Activated gamma-delta T cell treated with anti-CD3 and anti-CD28 coated beads, Interleukin-2, amount 50 U/mL, for 16 hours (primary cell): ENCODE measurements around the gene SLC24A3.

ENCODE experiments used
- DNase-seq: peaks from one replicate; pipeline ENCODE4 v3.0.0-alpha.2; 2020; ENCODE audit warnings: low read depth

Gene SLC24A3

DNA sequence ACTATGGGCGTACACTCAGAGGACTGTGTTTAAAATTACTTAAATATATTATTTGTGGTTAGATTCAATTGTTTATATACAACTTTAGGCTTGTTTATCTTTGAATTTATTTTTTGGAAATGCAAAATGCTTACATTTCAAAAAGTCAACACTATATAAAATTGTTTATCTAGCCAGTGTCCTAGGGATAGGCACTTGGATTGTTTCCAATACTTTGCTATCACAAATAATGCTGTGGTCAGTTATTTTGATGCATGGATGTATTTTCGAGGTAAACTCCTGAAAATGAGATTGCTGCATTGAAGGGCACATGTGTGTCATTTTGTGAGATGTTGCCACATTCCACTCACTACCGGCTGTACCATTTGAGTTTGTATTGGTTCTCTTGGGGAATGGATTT, 213.9 kb downstream of the SLC24A3 start:
- no peak for DNase-seq

DNA sequence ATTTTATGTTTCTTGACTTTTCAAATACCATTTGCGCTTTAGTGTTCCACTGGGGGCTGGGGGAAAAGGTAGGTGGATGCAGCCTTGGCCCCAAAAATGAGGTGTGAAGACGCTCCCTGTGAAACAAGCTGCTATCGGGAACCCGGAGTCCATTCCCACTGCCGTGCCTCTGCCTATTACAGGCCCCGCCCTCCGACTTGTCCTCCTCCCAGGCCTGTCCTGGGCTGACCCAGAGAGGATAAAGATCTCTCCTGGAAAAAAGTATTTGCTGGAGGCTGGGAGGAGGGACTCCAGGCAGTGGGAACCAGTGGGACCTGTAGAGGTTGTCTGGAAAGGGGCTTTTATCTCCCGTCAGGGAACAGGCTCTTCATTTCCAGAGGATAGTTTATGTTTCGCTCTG, 215.0 kb downstream of the SLC24A3 start:
- DNase-seq: no peak

DNA sequence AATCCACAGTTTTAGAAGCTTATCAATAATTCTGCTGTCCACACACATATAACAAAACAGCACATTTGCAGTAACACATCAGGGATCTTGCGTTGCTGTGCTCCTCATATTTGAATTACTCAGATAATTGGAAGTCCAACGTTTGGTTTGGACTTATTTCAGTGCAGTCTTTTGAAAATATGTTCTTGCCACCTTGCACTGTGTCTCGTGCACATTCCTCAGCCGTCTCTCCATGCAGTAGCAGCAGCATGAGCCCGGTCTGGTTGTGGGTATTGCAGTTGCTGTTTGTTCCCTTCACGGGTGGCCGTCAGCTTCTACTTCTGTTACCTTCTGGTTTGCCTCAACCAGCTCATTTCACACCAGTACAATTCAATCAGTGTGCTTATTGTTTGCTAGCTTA, 215.5 kb downstream of the SLC24A3 start:
- no peak for DNase-seq

DNA sequence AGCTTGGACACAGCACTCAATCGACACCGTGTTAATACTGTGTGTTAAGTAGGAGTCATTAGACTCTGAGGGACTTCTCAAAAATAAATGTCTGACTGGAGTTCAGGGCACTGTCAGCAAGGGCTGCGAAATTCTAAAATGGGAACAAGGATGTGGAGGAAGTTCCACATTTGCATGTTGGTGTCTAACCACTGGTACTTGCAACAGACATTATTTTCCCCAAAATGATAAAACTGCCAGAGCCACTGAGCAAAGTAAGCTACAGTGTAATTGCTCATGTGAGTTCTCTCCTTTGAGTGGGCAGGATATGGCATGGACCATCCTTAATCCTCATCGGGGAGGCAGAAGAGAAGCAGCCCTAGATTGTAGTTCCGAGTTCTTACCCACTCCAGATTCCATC, 215.9 kb downstream of the SLC24A3 start:
- no peak for DNase-seq

DNA sequence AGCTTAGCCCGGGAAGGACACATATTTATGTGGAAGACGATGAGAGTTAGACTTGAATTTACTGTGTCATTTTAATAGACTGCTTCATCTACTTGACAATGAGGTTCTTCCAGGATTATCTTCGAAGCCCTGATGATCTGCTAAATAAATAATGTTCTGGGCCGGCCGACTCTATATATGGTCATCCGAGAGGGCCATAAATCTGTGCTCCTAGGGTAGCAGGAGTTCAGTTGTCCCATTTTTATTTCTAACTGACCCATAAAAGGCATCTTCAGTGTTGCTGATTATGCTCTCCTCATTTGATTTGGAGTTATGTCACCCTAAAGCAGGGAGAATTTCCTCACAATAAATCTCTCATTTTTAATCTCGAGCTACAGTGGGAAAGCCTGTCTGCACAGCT, 217.1 kb downstream of the SLC24A3 start:
- no peak for DNase-seq

DNA sequence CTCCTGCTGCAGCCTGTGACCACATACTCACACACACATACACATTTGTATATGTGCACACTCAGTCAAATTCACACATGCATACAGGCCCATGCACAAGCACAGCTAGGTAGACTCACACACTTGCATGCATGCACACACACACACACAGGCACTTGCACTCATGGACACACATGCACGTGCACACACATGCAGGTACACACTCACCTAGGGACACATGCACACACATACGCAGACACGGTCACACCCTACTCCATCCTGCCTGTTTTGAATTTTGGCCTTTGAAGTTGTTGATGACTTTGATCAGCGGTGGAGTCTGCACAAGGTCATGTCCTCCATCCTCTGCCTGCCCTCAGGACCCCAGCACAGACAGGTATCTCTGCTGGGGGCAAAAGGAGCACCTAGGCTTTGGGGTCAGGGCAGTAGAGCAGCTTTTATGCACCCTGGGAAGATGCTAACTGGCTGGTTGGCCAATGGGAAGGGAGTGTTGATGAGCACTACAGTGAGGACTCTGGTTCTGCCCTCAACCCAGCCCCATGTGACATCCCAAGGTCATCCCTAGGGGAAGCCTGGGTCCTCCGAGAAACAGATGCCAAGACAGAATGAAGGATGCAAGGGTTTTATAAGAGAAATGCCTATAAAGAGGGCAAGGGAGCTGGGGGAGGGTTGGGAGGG, 218.3 kb downstream of the SLC24A3 start:
- DNase-seq: no peak

DNA sequence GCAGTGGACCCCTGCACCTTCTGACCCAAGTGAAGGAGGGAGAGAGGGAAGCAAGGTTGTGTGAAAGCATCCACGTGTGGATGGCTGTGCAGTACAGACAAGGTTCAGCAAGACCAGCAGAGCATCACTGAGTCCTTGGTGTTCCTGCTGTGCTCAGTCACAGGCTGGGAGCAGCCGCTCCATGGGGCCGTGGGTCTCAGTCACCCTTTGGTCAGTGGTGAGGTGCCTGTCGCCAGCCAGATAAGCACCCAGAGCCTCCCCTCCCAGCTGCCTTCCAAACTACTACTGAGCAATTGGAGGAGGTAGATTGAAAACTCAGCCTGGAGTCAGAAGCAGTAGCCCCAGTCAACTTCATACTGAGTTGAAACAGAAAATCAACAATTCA, 218.9 kb downstream of the SLC24A3 start:
- DNase-seq: no peak

DNA sequence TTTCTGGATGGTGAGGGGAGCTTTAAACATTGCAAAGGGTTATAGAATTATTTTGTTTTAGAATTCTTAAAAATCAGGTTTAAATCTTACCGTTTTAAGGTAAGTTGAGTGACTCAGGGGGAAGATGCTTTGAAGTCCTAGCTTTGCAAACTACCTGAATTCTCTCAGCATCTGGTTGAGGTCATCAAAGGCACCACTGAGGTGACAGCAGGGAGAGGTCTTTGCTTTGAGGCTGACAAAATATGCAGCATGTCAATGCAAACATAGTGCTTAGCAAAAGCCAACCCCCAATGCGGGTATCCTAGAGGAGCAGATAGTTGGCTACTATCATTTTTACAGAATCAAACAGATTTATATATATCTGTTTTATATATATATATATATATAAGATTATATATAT, 219.5 kb downstream of the SLC24A3 start:
- no peak for DNase-seq

DNA sequence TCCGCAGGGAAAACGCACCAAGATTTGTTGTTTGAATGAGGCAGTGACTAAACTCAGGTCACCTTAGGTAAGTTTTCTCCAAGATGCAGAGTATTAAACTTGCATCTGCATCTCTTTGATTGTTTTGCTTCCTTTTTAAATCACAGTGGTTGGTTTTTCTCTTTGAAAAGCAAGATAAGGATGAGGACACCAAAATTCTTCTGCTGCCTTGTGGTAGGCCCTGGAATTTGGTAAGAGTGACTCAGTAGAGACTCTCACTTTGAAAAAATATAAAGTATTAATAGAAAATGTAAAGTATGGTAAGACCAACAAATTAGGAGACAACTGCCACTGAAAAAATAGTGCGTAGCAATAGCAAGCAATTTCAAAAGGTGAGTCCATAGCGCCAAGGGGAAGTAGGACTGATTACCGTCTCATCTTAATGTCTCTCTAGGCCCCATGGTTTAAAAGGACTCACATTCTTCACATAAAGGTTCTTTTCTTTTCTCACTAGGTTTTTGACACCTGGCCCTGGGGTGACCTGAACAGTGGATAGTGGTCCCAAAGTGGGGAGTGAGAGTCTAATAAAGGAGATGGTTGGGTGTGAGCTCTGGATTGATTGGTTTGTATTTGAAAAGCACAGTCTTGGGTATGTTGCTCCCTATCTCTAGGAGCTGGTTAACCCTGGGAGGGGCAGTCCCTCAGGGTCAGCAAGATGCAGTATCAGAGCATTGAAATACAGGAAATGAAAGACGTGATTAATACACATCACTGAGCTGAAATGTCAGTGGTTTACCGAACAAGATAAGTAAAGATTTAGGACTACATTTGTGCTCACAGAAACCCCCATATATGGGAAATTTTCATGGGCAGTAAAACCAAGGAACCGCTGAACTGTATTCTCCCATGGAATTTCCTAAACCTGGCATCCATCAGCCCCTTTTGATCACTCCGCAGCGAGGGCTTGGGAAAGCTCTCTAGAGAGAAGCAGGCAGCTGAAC, 221.2 kb downstream of the SLC24A3 start:
- DNase-seq: no peak

DNA sequence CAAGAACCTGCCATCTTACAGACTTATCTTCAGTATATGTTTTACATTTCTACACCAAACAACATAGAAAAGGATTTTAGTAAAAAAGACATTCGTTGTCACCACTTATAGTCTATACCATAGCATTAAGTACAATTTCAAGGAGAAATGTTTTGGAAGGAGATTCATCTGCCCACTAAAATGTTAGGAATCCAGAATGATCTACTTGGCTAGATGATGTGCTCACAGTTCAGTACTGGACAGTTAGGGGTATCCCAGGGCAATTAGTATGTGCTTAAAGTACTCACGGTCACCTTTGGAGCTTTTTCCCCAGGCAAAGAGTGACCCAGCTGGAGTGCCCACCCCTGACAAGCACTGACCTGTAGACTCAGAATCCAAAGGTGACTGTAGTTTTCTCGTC, 222.9 kb downstream of the SLC24A3 start:
- DNase-seq: no peak

DNA sequence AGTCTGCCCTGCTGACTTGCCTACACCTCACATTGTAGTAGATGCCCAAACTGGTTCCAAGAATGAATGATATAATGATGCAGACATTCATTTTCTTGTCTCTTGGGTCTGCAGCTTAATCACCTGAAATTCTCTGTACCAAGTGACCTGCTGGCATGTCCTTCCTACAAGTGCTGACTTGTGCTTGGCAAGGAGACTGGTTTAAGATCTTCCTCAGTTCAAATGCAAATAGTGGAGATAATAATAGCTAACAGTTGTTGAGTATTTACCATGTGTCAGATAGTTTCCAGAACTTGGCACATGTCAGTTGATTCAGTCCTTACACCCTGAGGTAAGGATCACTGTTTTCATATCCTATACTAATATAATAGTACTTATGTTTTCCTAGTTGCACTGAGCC, 223.4 kb downstream of the SLC24A3 start:
- DNase-seq: no peak

DNA sequence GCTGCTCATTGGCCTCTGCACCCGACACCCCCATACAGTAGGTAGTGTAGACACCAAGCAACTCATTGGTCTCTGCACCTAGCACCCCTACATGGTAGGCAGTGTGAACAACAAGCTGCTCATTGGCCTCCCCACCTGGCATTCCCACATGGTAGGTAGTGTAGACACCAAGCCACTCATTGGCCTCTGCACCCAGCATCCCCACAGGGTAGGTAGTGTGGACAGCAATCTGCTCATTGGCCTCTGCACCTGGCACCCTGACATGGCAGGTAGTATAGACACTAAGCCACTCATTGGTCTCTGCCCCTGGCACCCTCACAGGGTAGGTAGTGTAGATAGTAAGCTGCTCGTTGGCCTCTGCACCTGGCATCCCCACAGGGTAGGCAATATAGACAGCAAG, 226.0 kb downstream of the SLC24A3 start:
- no peak for DNase-seq

DNA sequence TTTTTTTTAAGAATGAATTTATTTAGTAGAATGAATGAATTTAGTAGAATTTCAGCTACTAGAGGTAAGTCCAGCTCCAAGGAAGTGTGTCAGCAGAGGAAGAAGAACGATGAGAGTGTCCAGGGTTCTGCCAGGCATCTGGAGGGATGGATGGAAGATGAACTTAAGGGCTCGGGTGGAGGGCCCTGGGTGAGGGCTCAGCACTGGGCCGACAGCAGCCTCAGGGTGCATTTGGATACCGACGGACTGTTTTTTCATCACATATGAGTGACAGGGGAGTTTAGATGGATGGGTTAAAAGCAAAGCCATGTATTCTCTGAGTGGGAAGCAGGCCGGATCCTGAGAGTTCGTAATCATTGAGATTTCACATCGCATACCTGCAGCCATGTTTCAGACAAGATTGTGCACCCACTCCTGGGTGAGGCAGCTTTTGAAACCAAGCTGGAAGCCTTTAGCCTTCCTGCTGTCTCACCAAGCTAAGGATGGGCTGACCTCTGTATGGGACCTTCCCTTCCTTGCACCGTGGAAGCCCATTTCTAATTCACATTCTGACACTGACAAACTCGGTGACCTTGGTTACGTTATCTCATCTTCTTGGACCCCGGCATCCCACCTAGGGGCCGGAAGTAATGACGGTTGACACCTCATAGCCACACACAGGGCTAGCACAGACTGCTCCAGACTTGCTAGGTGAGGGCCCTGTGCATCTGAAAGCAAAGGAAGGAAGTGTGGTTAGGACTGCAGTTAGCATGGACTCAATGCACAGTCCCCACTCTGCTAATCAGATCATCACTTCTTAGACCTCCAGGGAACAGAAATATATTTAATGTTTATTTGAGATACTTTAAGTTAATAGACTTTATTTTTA, 228.5 kb downstream of the SLC24A3 start:
- no peak for DNase-seq

DNA sequence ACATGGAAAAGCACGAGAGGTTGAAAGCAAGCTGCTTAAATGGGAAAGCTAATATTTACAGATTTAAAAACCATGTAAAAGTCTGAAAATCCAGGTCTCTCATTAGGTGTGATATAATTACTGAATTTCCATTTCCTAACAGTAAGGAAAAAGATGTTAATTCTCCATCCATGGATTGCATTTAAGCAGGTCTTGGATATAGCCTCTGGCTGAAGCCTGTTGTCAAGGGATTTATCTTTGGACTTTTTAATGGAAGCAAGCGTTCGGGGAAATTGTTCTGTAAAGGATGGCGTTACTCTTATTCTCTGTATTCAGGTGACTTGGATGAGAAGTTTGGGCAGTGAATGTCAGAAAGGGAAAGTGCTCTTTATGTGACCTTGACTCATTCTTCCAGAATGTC, 233.8 kb downstream of the SLC24A3 start:
- no peak for DNase-seq

DNA sequence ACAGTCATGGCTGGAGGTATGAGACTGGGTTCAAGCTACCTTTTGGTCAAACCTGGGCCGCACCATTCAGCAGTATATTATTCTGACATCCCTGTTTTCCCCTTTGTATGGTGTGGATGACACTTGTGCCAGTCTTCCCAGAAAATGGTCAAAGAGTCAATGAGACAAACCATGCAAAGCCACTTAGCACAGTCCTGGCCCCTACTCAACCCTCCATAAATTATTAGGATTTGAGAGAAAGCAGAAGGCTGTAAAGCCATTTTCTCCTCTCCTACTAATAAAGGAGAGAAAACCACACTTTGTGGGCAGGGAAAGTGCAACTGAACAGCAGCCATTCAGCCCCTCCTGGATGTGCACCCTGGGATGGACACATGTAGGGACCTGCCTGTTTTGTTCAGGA, 236.2 kb downstream of the SLC24A3 start:
- DNase-seq: no peak

DNA sequence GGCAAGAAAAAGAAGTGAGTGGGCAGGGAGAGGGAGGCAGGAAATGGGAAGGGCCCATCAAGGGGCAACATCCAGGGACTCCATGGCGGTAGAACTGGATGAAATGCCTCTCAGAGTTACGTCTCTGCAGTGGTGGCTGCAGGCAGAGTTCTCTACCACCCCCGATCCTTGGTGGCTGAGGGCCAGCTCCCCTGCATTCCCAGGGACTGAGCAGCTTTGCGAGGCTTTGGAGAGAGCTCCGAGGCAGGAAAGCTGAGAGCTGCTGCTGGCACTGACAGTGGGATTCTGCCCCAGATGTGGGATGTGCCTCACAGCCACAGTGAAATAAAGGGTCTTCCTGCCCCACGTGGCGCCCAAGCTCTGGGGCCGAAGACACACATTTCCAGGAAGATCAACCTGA, 236.6 kb downstream of the SLC24A3 start:
- no peak for DNase-seq

DNA sequence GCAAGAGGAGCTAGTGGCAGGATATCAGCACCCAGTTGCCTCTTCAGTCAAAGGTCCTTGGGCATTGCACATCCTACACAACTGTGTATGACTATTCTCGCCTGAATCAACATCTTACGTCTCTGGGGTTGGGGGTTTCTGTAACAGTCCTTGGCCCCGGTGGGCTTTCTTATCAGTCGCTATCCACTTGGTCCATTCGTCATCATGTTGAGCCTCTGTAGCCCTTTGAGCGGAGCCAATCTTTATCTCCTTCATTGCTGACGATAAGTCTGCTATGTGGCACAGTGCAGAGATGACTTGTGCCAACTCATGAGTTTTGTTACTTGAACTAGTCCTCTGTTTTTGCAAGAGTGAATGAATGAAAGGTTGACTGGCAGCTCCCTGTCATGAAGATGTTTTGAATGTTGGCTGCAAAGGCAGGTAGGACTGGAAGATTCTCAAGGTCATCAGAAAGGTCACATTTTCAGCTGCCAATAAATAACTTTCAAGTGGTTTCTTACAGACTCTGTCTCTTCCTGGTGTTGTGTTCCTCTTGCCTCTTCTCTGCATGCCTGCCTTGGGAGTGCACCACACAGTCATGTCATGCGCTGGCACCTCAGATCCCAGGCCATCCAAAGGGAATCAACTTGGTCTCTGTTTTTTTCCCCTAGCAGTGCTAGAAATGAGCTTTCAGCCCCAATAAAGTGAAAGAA, 238.9 kb downstream of the SLC24A3 start:
- no peak for DNase-seq

DNA sequence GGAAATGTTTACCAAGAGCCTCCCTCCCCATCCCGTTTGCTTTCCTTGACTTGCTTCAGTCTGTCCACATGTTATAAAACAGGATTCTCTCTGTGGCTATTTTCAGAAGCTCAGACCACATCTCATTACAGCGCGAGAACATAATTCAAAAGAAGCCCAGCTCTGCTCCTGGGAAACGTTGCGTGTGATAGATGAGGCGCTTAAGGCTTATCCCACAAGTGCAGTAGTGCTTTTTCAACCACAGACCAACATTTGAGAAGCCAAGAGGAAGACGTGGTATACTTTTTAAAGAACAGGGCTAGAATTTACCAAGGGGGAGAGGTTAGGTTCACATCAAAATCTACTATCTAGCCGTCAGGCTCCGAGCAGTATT, 239.5 kb downstream of the SLC24A3 start:
- no peak for DNase-seq

DNA sequence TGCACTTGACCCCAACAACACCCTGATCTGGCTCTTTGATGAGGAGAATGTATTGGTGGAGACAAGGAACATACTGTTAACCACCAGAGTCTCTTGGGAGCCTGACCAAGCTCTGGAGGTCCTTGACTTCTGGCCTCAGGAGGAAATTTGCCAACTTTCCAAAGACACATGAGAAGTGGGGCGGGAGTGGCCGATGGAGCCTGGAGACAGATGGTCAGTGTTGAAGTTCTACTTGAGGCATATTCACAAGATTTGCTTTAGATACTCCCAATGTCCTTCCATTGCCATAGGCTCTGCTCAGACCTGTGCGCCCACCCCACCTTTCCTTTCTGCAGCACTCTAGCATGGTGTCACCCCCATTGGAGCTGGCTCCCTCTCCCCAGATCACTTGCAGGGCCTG, 241.0 kb downstream of the SLC24A3 start:
- DNase-seq: no peak

DNA sequence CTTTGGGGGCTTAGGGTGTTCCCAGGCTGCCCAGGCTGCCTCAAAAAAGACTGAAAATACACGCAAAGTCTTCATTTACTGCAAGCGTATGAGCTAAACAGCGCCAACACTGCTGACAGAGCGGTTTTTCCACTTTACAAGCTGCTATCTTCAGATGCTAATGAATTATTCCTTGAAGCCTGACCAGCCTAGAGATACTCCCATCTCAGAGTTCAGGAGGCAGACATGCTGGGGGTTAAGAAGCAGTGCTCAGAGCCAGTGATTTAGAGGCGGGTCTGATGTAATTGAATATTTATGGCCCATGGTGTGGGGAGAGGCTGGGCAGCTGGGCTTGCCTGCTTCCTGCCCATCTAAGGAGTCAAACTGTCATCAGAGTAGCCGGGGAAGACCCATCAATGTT, 241.4 kb downstream of the SLC24A3 start:
- no peak for DNase-seq

DNA sequence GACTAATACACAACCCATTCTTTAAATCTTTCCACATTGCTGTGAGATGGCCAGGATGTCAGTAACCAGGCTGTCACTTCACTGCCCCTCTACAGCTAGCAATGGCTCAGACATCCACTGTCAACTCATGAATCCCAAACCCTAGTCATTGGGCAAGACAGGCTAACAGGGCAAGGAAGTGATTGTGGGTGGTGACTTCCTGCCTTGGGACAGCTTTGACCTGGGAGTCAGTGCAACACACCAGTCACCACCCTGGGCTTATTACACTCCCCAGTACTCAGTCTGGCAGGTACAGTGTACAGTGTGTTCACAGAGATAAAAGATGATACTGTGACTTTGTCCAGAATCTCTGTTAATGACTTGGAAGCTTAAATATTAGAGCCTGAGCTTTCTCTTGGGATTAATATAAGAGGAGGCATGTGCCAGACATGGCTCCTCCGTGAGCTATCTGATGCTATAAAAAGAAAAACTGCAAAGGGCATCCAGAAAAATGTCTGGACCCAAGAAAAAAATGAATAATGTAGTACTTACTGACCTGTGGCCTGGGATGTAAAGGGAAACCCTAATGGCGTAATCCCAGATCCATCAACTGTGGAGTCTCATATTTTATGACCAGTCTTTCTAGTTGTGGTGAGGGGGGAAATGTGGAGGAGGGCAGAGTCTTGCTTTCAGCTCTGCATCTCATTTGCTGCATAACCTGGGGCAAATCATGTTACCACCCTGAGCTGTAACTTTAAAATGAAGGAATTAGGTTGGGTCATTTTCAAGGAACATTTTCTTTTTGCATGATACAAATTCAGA, 244.4 kb downstream of the SLC24A3 start:
- DNase-seq: no peak
